Measurements from ENCODE around the gene TET2. TPM values are rescaled to one million over a fixed set of nuclear protein-coding genes. Genes with fewer than 3 reads are reported as not detected.

The TET2 gene
- polyA plus RNA-seq, 3 donors, result 22.6 to 47.1 (median 42.5) TPM

- Histone ChIP-seq H3K36me3 (replicated peaks in 1 of 2; ENCODE audit: control insufficient read depth in 1 of 2, insufficient read depth in 2 of 2, low read length in 2 of 2) (peaks cover 0 to 16% of the 10 kb centered on the region in 2 donors), H3K4me3 (replicated peaks in 1 of 3; ENCODE audit: low read depth in 2 of 3, low read length in 3 of 3) (no peak overlapping the region), H3K9me3 (replicated peaks in 1 of 2; ENCODE audit: control insufficient read depth in 1 of 2, insufficient read depth in 1 of 2, low read length in 2 of 2) (no peaks in the 10 kb centered on the region), H4K20me1 (ENCODE audit: insufficient read depth, low read length) (peaks cover 100% of the 10 kb centered on the region), H3K79me2 (ENCODE audit: insufficient read depth, low read length) (peaks cover 100% of the 10 kb centered on the region), H3K27ac (ENCODE audit: low read depth in 1 of 2, low read length in 2 of 2) (peak overlapping the region in 1 of 2 donors; percentile 35), H2AFZ (ENCODE audit: insufficient read depth, low read depth, low read length, poor library complexity, severe bottlenecking) (no peak overlapping the region), H3K4me1 (ENCODE audit: control insufficient read depth in 1 of 2, insufficient read depth in 2 of 2, low read length in 2 of 2) (no peaks in the 10 kb centered on the region), H3K27me3 (ENCODE audit: control insufficient read depth in 2 of 2, insufficient read depth in 2 of 2, low read length in 2 of 2) (no peaks in the 10 kb centered on the region), H3K9ac (ENCODE audit: insufficient read depth, low read length, poor library complexity, severe bottlenecking) (no peak overlapping the region), H3K4me2 (replicated peaks; ENCODE audit: extremely low read depth, low read length, poor library complexity, severe bottlenecking) (no peak overlapping the region)
- peaks cover 14% of the 10 kb centered on the region for H3K4me1 Mint-ChIP-seq
- no peak for DNase-seq
- WGBS (ENCODE audit: insufficient coverage), result no CpG with 5 or more reads among the region's 2 CpGs
- no peak for TF ChIP-seq CTCF (IDR thresholded peaks at IDR 0.05)
- peaks cover 0 to 3% (median 0%) of the 10 kb centered on the region in 7 donors for H3K9me3 Mint-ChIP-seq
- intact Hi-C loops (cut with micrococcal nuclease), result loop anchor here in 1 of 2 donors (5.0 kb wide), 1 partner anchor 34 kb away; the partner anchor contains the start of gene TET2
- H3K36me3 Mint-ChIP-seq, result peaks cover 10 to 26% of the 10 kb centered on the region in 2 donors
- no peaks in the 10 kb centered on the region for H3K27me3 Mint-ChIP-seq (ENCODE audit: low read depth in 3 of 3)
- H3K4me3 Mint-ChIP-seq, result no peak overlapping the region
- H3K27ac Mint-ChIP-seq, result peak overlapping the region in 1 of 7 donors; percentile 19
Measured at GRCh38 chr4:105181259-105181658, 34.6 kb downstream of the TET2 start.

- Histone ChIP-seq H3K9ac (ENCODE audit: insufficient read depth, low read length, poor library complexity, severe bottlenecking) (no peak overlapping the region), H3K4me3 (replicated peaks in 1 of 3; ENCODE audit: low read depth in 2 of 3, low read length in 3 of 3) (no peak overlapping the region), H3K36me3 (replicated peaks in 1 of 2; ENCODE audit: control insufficient read depth in 1 of 2, insufficient read depth in 2 of 2, low read length in 2 of 2) (peaks cover 0 to 12% of the 10 kb centered on the region in 2 donors), H3K4me2 (replicated peaks; ENCODE audit: extremely low read depth, low read length, poor library complexity, severe bottlenecking) (no peak overlapping the region), H3K27me3 (ENCODE audit: control insufficient read depth in 2 of 2, insufficient read depth in 2 of 2, low read length in 2 of 2) (no peaks in the 10 kb centered on the region), H2AFZ (ENCODE audit: insufficient read depth, low read depth, low read length, poor library complexity, severe bottlenecking) (no peak overlapping the region), H3K4me1 (ENCODE audit: control insufficient read depth in 1 of 2, insufficient read depth in 2 of 2, low read length in 2 of 2) (no peaks in the 10 kb centered on the region), H3K9me3 (replicated peaks in 1 of 2; ENCODE audit: control insufficient read depth in 1 of 2, insufficient read depth in 1 of 2, low read length in 2 of 2) (no peaks in the 10 kb centered on the region), H4K20me1 (ENCODE audit: insufficient read depth, low read length) (peaks cover 100% of the 10 kb centered on the region), H3K79me2 (ENCODE audit: insufficient read depth, low read length) (peaks cover 100% of the 10 kb centered on the region), H3K27ac (ENCODE audit: low read depth in 1 of 2, low read length in 2 of 2) (no peak overlapping the region)
- Mint-ChIP-seq H3K9me3 (peaks cover 0 to 3% (median 0%) of the 10 kb centered on the region in 7 donors), H3K36me3 (peaks cover 7 to 29% of the 10 kb centered on the region in 2 donors), H3K4me1 (peaks cover 14% of the 10 kb centered on the region), H3K27ac (peak overlapping the region in 2 of 7 donors; percentile 60 to 72), H3K27me3 (ENCODE audit: low read depth in 3 of 3) (no peaks in the 10 kb centered on the region), H3K4me3 (no peak overlapping the region)
- TF ChIP-seq CTCF (IDR thresholded peaks at IDR 0.05), result no peak
- WGBS (ENCODE audit: insufficient coverage), result no CpG with 5 or more reads among the region's 3 CpGs
- intact Hi-C loops (cut with micrococcal nuclease), result loop anchor here in 1 of 2 donors (5.0 kb wide), 1 partner anchor 35 kb away; the partner anchor contains the start of gene TET2
- no peak for DNase-seq
Measured at GRCh38 chr4:105182211-105182610, 35.5 kb downstream of the TET2 start.

Measured in CD14-positive monocyte (primary cell).